ENCODE results near the gene HOXB4.

Gene HOXB4

GRCh38 chr17:48577946-48578615, at the start of gene HOXB4:
TSS of gene HOXB4 (minus strand) at chr17:48578350. CDS start at chr17:48578319, 31 bp downstream.
- in situ Hi-C loops (cut with HindIII; ENCODE audit: low sequenced_read_pairs): no loop called here
- no peak for TF ChIP-seq CTCF (IDR thresholded peaks at IDR 0.05; ENCODE audit: low read depth, low read length, missing control alignments)
- peak within 1 kb of the TSS; percentile 82 for H3K4me3 ChIP-seq (ENCODE audit: low read depth, low read length)
- peak; percentile 65 for DNase-seq (ENCODE audit: low read depth)

- in situ Hi-C loops (cut with HindIII; ENCODE audit: low sequenced_read_pairs): no loop called here
- no peak overlapping the region for H3K4me3 ChIP-seq (ENCODE audit: low read depth, low read length)
- TF ChIP-seq CTCF (IDR thresholded peaks at IDR 0.05; ENCODE audit: low read depth, low read length, missing control alignments): no peak
- DNase-seq (ENCODE audit: low read depth): no peak
Observed at GRCh38 chr17:48627118-48627597, 49.0 kb upstream of the HOXB4 start.

GRCh38 chr17:48626245-48627117, 48.3 kb upstream of the HOXB4 start, which contains the start of gene HOXB9:
TSS of gene HOXB9 (minus strand) at chr17:48626358. CDS start at chr17:48626269, 89 bp downstream.
- in situ Hi-C loops (cut with HindIII; ENCODE audit: low sequenced_read_pairs): no loop called here
- TF ChIP-seq CTCF (IDR thresholded peaks at IDR 0.05; ENCODE audit: low read depth, low read length, missing control alignments): no peak
- no peak for DNase-seq (ENCODE audit: low read depth)
- H3K4me3 ChIP-seq (ENCODE audit: low read depth, low read length): no peak within 1 kb of the TSS

- in situ Hi-C loops (cut with HindIII; ENCODE audit: low sequenced_read_pairs): no loop called here
- no peak for DNase-seq (ENCODE audit: low read depth)
- H3K4me3 ChIP-seq (ENCODE audit: low read depth, low read length): no peak overlapping the region
- no peak for TF ChIP-seq CTCF (IDR thresholded peaks at IDR 0.05; ENCODE audit: low read depth, low read length, missing control alignments)
Observed at GRCh38 chr17:48625495-48626244, 47.5 kb upstream of the HOXB4 start.

- no peak for DNase-seq (ENCODE audit: low read depth)
- H3K4me3 ChIP-seq (ENCODE audit: low read depth, low read length): no peak overlapping the region
- TF ChIP-seq CTCF (IDR thresholded peaks at IDR 0.05; ENCODE audit: low read depth, low read length, missing control alignments): no peak
- in situ Hi-C loops (cut with HindIII; ENCODE audit: low sequenced_read_pairs): loop anchor here (5.0 kb wide), 1 partner anchor 127 kb away; no protein-coding TSS in a partner anchor
Observed at GRCh38 chr17:48624544-48625494, 46.7 kb upstream of the HOXB4 start.
